ENCODE measurements around the gene AGGF1. TPM values are rescaled to one million over a fixed set of nuclear protein-coding genes. Genes with fewer than 3 reads are reported as not detected.
"Not testable (repeated sequence)": the region's sequence is repeated elsewhere in the genome, so short reads cannot be mapped to it uniquely, and the experiment has no call there.

Gene AGGF1
- total RNA-seq, 2 experiments from 2014 or later: 27.7 to 33.5 TPM

DNA sequence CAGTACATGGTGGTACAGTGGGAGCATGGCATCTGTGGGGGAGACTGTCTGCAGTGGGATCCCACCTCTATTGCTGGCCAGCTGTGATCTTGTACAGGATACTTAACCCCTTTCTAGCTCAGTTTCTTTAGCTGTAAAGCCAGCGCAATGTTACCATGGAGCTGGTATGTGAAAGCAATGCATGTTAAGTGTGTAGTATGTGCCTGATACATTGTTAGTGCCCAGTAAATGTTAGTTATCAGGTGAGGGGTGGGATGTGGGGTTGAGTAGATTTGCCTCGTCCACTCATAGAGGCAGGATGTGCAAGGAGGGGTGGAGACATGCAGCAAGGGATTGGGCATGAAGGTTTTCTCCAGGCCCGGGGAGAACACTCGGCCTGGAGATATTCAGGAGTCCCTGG is 44.5 kb downstream of the AGGF1 start:
- Mint-ChIP-seq H3K27ac (no peak overlapping the region), H3K27me3 (no peaks in the 10 kb centered on the region), H3K36me3 (ENCODE audit: low read depth) (peaks cover 10% of the 10 kb centered on the region), H3K9me3 (no peaks in the 10 kb centered on the region), H3K4me1 (ENCODE audit: low read depth) (peaks cover 5% of the 10 kb centered on the region), H3K4me3 (no peak overlapping the region)
- TF ChIP-seq, protein P1, sequence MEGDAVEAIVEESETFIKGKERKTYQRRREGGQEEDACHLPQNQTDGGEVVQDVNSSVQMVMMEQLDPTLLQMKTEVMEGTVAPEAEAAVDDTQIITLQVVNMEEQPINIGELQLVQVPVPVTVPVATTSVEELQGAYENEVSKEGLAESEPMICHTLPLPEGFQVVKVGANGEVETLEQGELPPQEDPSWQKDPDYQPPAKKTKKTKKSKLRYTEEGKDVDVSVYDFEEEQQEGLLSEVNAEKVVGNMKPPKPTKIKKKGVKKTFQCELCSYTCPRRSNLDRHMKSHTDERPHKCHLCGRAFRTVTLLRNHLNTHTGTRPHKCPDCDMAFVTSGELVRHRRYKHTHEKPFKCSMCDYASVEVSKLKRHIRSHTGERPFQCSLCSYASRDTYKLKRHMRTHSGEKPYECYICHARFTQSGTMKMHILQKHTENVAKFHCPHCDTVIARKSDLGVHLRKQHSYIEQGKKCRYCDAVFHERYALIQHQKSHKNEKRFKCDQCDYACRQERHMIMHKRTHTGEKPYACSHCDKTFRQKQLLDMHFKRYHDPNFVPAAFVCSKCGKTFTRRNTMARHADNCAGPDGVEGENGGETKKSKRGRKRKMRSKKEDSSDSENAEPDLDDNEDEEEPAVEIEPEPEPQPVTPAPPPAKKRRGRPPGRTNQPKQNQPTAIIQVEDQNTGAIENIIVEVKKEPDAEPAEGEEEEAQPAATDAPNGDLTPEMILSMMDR (IDR thresholded peaks at IDR 0.05): no peak
- no peak for DNase-seq
- ATAC-seq: no peak
- intact Hi-C loops (cut with micrococcal nuclease): no loop called here
- ChIA-PET CTCF (no interaction called here), POLR2A (no interaction called here)

DNA sequence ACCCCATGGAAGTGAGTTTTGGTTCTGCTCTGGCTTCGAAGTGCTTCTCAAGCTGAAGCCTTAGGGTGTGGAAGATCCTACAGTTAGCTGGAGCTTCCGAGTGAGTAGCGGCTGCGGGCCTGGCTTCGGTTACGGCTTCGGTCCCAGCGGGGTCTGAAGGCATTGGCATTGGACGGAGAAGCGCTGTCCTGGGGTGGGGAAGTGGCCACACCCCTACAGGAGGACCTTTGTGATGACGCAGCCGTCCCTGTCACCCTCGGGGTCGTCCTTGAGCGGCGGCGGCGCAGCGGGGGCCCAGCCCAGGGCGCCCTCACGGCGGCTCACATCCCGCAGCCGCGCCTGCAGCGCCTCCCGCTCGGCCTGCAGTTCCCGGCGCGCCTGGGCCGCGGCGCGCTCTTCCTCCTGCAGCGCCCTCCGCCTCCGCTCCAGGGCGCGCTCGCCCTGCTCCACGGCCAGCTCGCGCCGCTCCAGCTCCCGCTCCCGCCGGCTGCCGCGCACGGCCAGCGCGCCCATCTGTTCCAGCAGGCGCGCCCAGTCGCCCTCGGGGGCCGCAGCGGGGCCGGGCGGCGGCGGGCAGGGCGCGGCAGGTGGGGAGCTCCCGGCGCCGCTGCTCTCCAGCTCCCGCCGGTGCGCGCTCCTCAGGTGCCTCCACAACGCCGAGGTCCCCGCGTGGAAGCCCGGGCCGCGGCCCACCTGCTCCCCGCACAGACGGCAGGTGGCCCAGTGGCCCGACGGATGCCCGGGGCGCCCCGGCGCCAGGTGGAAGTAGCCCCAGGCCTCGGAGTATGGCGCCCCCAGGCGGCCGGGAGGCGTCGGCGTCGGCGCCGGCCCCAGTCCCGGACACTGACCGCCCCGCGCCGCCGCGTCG is 47.0 kb downstream of the AGGF1 start:
- peaks cover 5% of the 10 kb centered on the region for H3K4me1 Mint-ChIP-seq (ENCODE audit: low read depth)
- DNase-seq (peak; percentile 70), ATAC-seq (peak; percentile 87)
- intact Hi-C loops (cut with micrococcal nuclease): no loop called here
- CTCF ChIA-PET: interaction anchor here (0.7 to 2.9 kb wide), 29 partner anchors 10 to 438 kb away, joined by 3 to 69 read pairs (median 4); partner anchors contain the start of genes AGGF1, WDR41 and ZBED3
- H3K9me3 Mint-ChIP-seq: no peaks in the 10 kb centered on the region
- H3K27ac Mint-ChIP-seq: no peak overlapping the region
- POLR2A ChIA-PET: interaction anchor here (1.2 to 2.3 kb wide), 4 partner anchors 10 to 415 kb away, joined by 3 to 15 read pairs (median 4); partner anchors contain the start of genes AGGF1, WDR41 and ZBED3
- H3K36me3 Mint-ChIP-seq (ENCODE audit: low read depth): peaks cover 13% of the 10 kb centered on the region
- H3K27me3 Mint-ChIP-seq: no peaks in the 10 kb centered on the region
- peak overlapping the region; percentile 53 for H3K4me3 Mint-ChIP-seq
- TF ChIP-seq, protein P1 (IDR thresholded peaks at IDR 0.05): peak; percentile 90

DNA sequence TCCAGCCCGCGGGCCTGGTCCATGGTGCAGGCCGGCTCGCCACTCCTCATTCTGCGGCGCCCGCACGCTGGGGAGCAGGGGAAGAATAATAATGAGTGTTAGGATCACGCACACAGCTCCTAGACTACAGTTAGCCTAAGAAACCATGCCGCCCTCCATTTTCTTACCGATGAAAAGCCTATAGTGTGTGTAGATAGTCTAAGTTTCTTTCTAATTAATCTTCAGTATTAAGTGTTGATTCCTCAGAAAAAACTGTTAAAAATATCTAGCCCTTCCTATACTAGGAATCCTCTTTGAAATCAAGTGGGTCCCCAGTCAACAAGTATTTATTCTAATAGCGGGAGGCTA is 47.6 kb downstream of the AGGF1 start:
- no peak for ATAC-seq
- POLR2A ChIA-PET: interaction anchor here (1.2 to 2.3 kb wide), 4 partner anchors 9 to 415 kb away, joined by 3 to 15 read pairs (median 4); partner anchors contain the start of genes AGGF1, WDR41 and ZBED3

DNA sequence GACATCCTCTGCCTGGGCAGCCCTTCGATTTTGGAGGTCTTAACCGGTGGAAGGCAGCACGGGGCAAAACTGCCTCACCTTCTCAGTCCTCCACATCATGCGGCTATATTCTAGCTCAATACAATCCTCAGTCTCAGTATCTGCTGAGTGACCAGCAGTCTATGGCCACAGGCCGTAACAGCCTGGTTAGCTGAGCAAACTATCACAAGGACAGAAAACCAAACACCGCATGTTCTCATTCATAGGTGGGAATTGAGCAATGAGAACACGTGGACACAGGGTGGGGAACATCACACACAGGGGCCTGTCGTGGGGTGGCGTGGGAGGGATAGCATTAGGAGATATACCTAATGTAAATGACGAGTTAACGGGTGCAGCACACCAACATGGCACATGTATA is 50.3 kb downstream of the AGGF1 start:
- Mint-ChIP-seq H3K4me1 (ENCODE audit: low read depth) (peaks cover 12% of the 10 kb centered on the region), H3K36me3 (ENCODE audit: low read depth) (peaks cover 27% of the 10 kb centered on the region)
- H3K4me3 Mint-ChIP-seq; H3K27me3 Mint-ChIP-seq; H3K9me3 Mint-ChIP-seq; DNase-seq; intact Hi-C loops (cut with micrococcal nuclease); ATAC-seq; H3K27ac Mint-ChIP-seq; CTCF ChIA-PET; POLR2A ChIA-PET: not testable (repeated sequence)

More for the DNA sequence above, 47.6 kb downstream of the AGGF1 start:
- H3K27ac Mint-ChIP-seq: no peak overlapping the region
- CTCF ChIA-PET: interaction anchor here (0.6 to 2.9 kb wide), 29 partner anchors 10 to 437 kb away, joined by 3 to 69 read pairs (median 3); partner anchors contain the start of genes AGGF1, WDR41 and ZBED3
- H3K27me3 Mint-ChIP-seq: no peaks in the 10 kb centered on the region
- DNase-seq: no peak
- TF ChIP-seq, protein P1 (IDR thresholded peaks at IDR 0.05): peak; percentile 43
- H3K4me1 Mint-ChIP-seq (ENCODE audit: low read depth): peaks cover 8% of the 10 kb centered on the region
- peaks cover 17% of the 10 kb centered on the region for H3K36me3 Mint-ChIP-seq (ENCODE audit: low read depth)
- peak overlapping the region; percentile 40 for H3K4me3 Mint-ChIP-seq
- intact Hi-C loops (cut with micrococcal nuclease): no loop called here
- H3K9me3 Mint-ChIP-seq: no peaks in the 10 kb centered on the region

DNA sequence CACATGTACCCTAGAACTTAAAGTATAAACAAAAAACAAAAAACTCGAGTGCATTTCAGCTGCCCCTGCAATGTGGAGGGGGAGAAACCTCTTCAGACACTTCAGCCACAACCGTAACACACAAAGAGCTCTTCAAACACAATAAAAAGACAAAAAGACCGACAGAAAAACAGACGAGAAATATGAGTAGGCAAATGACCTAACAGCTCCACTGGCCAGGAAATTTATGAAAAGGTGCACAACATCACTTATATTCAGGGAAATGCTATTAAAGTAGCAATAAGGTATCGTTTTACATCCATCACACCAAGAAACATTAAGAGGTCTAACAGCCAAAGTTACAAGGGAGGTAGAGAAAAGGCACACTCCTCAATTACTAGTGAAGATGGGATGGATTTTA is 50.7 kb downstream of the AGGF1 start:
- ChIA-PET POLR2A (no interaction called here), CTCF (no interaction called here)
- Mint-ChIP-seq H3K4me3 (no peak overlapping the region), H3K27ac (no peak overlapping the region), H3K9me3 (no peaks in the 10 kb centered on the region), H3K27me3 (no peaks in the 10 kb centered on the region), H3K4me1 (ENCODE audit: low read depth) (peaks cover 12% of the 10 kb centered on the region), H3K36me3 (ENCODE audit: low read depth) (peaks cover 27% of the 10 kb centered on the region)
- TF ChIP-seq, protein P1 (IDR thresholded peaks at IDR 0.05): no peak
- DNase-seq (no peak), ATAC-seq (no peak)
- intact Hi-C loops (cut with micrococcal nuclease): no loop called here

Data from activated CD8-positive, alpha-beta T cell treated with anti-CD3 and anti-CD28 coated beads for 36 hours (primary cell).